Endothelial cell (in vitro differentiated cells): Measurements from ENCODE around the gene GALNT10. TPM values are rescaled to one million over a fixed set of nuclear protein-coding genes. Genes with fewer than 3 reads are reported as not detected.

Experiments
- DNase-seq: peaks from one replicate; pipeline ENCODE4 v3.0.0; 2021; ENCODE audit warnings: low spot score
- H3K27ac Mint-ChIP-seq: one replicate; pipeline ENCODE4 v1.8.0; 2021; ENCODE audit warnings: mixed read lengths, inconsistent platforms; ENCODE audit not compliant: unreplicated experiment
- H3K27me3 Mint-ChIP-seq: one replicate; pipeline ENCODE4 v1.8.0; 2021; ENCODE audit warnings: mild to moderate bottlenecking, moderate library complexity, mixed read lengths, inconsistent platforms; ENCODE audit not compliant: unreplicated experiment
- H3K36me3 Mint-ChIP-seq: one replicate; pipeline ENCODE4 v1.8.0; 2021; ENCODE audit warnings: mild to moderate bottlenecking, low read depth, mixed read lengths, inconsistent platforms; ENCODE audit not compliant: unreplicated experiment
- H3K4me1 Mint-ChIP-seq: one replicate; pipeline ENCODE4 v1.8.0; 2021; ENCODE audit warnings: mild to moderate bottlenecking, mixed read lengths, inconsistent platforms; ENCODE audit not compliant: unreplicated experiment
- H3K4me3 Mint-ChIP-seq: one replicate; pipeline ENCODE4 v1.8.0; 2021; ENCODE audit warnings: mild to moderate bottlenecking, mixed read lengths, inconsistent platforms; ENCODE audit not compliant: unreplicated experiment
- H3K9me3 Mint-ChIP-seq: one replicate; pipeline ENCODE4 v1.8.0; 2021; ENCODE audit warnings: mixed read lengths, inconsistent platforms; ENCODE audit not compliant: unreplicated experiment
- total RNA-seq: library from RNA; stranded (reverse); fragmentation: NEBNext Ultra II Directional; extraction: Animal tissue kit (Norgen Biotek cat#: 25700); gene quantifications from one replicate; pipeline ENCODE4 v1.2.1, GENCODE V29; 2021; ENCODE audit not compliant: unreplicated experiment
- TF ChIP-seq, protein P1 (sequence below): fragments of 200-600 bp; sonication (generic); IDR thresholded peaks from one replicate; pipeline ENCODE4 v1.5.0; 2021; ENCODE audit warnings: antibody characterized with exemption; ENCODE audit not compliant: unreplicated experiment

The GALNT10 gene
- total RNA-seq, 1 donor from 2014 or later, result 22.5 TPM

DNA sequence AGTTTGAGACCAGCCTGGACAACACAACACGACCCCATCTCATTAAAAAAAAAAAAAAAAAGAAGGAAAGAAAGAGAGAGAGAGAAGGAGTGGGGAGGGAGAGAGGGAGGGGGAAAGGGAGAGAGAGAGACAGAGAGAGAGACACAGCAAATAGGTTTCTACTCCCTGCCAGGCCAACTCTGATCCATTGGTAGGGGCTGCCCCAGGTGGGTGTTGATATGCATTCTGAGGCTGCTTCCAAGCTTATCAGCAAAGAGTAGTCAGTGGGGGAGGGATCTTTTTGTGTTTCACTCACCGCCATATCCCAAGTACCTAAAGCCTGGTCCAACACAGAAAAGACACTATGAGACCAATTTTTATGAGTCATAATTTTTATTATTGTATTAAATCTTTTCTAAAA, 198.3 kb downstream of the GALNT10 start:
- peaks cover 3% of the 10 kb centered on the region for H3K27me3 Mint-ChIP-seq
- no peak for DNase-seq
- TF ChIP-seq, protein P1, sequence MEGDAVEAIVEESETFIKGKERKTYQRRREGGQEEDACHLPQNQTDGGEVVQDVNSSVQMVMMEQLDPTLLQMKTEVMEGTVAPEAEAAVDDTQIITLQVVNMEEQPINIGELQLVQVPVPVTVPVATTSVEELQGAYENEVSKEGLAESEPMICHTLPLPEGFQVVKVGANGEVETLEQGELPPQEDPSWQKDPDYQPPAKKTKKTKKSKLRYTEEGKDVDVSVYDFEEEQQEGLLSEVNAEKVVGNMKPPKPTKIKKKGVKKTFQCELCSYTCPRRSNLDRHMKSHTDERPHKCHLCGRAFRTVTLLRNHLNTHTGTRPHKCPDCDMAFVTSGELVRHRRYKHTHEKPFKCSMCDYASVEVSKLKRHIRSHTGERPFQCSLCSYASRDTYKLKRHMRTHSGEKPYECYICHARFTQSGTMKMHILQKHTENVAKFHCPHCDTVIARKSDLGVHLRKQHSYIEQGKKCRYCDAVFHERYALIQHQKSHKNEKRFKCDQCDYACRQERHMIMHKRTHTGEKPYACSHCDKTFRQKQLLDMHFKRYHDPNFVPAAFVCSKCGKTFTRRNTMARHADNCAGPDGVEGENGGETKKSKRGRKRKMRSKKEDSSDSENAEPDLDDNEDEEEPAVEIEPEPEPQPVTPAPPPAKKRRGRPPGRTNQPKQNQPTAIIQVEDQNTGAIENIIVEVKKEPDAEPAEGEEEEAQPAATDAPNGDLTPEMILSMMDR, result no peak
- no peak overlapping the region for H3K4me3 Mint-ChIP-seq
- no peak overlapping the region for H3K27ac Mint-ChIP-seq
- no peaks in the 10 kb centered on the region for H3K4me1 Mint-ChIP-seq
- H3K9me3 Mint-ChIP-seq, result no peaks in the 10 kb centered on the region
- no peaks in the 10 kb centered on the region for H3K36me3 Mint-ChIP-seq

DNA sequence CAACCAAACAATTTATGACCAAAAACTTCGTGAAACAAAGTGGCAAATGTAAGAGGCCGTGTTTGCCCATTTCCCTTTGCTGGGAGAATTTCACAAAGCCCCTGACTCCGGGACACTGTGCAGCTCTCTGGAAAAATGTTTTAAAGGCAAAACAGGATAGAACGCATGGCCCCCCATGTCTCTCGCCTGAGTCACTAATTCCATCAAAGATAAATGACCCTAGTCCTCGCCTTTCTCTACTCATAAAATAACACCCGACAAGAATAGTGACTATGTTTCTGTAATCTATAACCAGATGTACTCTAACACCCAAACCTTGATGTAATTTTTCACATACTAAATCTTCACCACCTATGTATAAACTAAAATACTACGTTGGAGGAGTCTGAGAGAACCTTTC, 199.6 kb downstream of the GALNT10 start:
- no peaks in the 10 kb centered on the region for H3K9me3 Mint-ChIP-seq
- peaks cover 3% of the 10 kb centered on the region for H3K27me3 Mint-ChIP-seq
- no peak for DNase-seq
- no peak overlapping the region for H3K4me3 Mint-ChIP-seq
- no peaks in the 10 kb centered on the region for H3K36me3 Mint-ChIP-seq
- H3K27ac Mint-ChIP-seq, result no peak overlapping the region
- TF ChIP-seq, protein P1, result no peak
- no peaks in the 10 kb centered on the region for H3K4me1 Mint-ChIP-seq

DNA sequence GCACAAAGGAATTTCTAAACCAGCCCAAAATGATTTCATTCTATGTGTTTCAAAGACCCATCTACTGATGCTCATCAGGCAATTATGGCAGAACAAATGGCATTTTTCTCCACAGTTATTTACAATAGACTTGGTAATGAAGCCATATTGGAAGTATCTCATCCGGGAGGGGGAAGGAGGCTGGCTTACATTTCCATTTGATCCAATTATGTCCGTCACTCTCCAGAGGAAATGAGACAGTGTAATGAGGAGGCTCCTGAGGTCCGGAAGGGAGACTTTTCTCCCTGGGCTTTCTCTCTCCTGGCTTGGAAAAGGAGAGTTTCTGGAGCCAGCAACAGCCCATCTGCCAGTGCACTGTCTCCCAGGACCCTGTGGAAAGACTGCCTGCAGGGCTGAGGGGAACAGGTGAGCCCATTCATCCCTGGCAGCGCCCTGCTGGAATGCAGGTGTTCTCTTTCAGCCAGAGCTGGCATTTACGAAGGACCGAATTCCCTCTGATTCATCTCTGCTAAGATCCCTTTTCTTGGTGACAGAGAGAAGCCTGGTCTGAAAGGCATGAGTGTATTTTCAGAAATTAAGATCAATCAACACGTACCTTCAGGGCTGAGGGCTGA, 200.3 kb downstream of the GALNT10 start:
- no peaks in the 10 kb centered on the region for H3K4me1 Mint-ChIP-seq
- TF ChIP-seq, protein P1, result no peak
- no peak for DNase-seq
- H3K36me3 Mint-ChIP-seq, result no peaks in the 10 kb centered on the region
- no peak overlapping the region for H3K27ac Mint-ChIP-seq
- no peak overlapping the region for H3K4me3 Mint-ChIP-seq
- peaks cover 3% of the 10 kb centered on the region for H3K27me3 Mint-ChIP-seq
- H3K9me3 Mint-ChIP-seq, result no peaks in the 10 kb centered on the region

DNA sequence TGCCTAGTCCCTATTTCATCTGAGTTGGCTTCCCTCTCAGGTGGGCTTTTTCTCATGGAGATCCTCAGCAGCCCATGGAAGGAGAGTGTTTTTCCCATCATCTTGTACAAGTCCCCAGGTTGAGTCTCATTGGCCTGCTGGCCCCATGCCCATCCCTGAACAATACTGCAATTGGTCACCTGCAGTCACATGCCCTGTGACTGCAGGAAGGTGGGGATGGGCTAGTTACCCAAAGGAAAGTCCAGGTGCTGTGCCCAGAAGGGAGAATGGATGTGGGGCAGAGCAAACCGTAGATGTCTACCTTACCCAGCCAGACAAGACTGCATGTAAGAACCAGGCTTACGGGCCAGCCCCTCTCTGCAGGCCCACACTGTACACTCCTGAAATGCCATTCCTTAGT, 201.3 kb downstream of the GALNT10 start:
- TF ChIP-seq, protein P1, result no peak
- no peak overlapping the region for H3K4me3 Mint-ChIP-seq
- no peaks in the 10 kb centered on the region for H3K4me1 Mint-ChIP-seq
- H3K9me3 Mint-ChIP-seq, result no peaks in the 10 kb centered on the region
- no peak overlapping the region for H3K27ac Mint-ChIP-seq
- H3K27me3 Mint-ChIP-seq, result peaks cover 3% of the 10 kb centered on the region
- H3K36me3 Mint-ChIP-seq, result no peaks in the 10 kb centered on the region
- DNase-seq, result no peak

DNA sequence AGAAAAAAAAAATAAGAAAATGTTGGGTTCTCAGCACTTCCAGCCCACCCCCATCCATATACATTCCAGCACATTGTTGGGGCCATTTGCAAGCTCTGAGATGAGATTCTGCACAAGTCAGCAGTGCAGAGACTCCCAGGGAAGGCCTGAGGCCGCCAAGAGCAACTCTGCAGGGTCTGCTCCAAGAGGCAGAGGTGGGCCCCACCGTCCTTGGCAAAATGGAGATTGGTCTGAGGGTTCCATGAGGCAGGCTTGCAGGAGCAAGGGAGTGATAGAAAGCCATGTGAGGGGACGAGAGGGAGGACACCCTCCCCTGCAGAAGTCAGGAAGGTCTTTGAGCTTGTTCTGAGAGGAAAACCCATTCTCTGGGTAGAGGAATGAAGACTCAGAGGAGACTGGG, 203.3 kb downstream of the GALNT10 start:
- no peaks in the 10 kb centered on the region for H3K36me3 Mint-ChIP-seq
- H3K4me3 Mint-ChIP-seq, result no peak overlapping the region
- peaks cover 5% of the 10 kb centered on the region for H3K27me3 Mint-ChIP-seq
- TF ChIP-seq, protein P1, result no peak
- DNase-seq, result no peak
- no peaks in the 10 kb centered on the region for H3K9me3 Mint-ChIP-seq
- no peak overlapping the region for H3K27ac Mint-ChIP-seq
- H3K4me1 Mint-ChIP-seq, result no peaks in the 10 kb centered on the region
